Neural crest cell (in vitro differentiated cells): ENCODE results near the gene ATRIP. TPM values are rescaled to one million over a fixed set of nuclear protein-coding genes. Genes with fewer than 3 reads are reported as not detected.

ENCODE experiments used
- DNase-seq: peaks from one replicate; pipeline ENCODE4 v3.0.0; 2021; ENCODE audit warnings: low read depth, mixed read lengths, low spot score
- H3K27ac Mint-ChIP-seq: one replicate; pipeline ENCODE4 v1.8.0; 2021; ENCODE audit warnings: mild to moderate bottlenecking, mixed read lengths; ENCODE audit not compliant: unreplicated experiment
- H3K27me3 Mint-ChIP-seq: 2 replicates; pipeline ENCODE4 v1.8.0; 2021; ENCODE audit warnings: low read depth, mild to moderate bottlenecking, mixed read lengths
- H3K36me3 Mint-ChIP-seq: 2 replicates; pipeline ENCODE4 v1.8.0; 2021; ENCODE audit warnings: low read depth, mild to moderate bottlenecking, mixed read lengths
- H3K4me1 Mint-ChIP-seq: 2 replicates; pipeline ENCODE4 v1.8.0; 2021; ENCODE audit warnings: mixed read lengths
- H3K4me3 Mint-ChIP-seq: one replicate; pipeline ENCODE4 v1.8.0; 2021; ENCODE audit warnings: mild to moderate bottlenecking, mixed read lengths
- H3K9me3 Mint-ChIP-seq: 2 replicates; pipeline ENCODE4 v1.8.0; 2021; ENCODE audit warnings: mixed read lengths
- CTCF ChIP-seq: fragments of 200-600 bp; sonication (generic); conservative IDR thresholded peaks from 2 replicates; pipeline ENCODE4 v1.5.0; 2021; ENCODE audit warnings: antibody characterized with exemption, mild to moderate bottlenecking
- total RNA-seq: library from RNA; stranded (reverse); gene quantifications from 2 replicates; pipeline ENCODE4 v1.2.1, GENCODE V29; 2021

The ATRIP gene
- total RNA-seq, 1 donor from 2014 or later = 22.1 TPM

GRCh38 chr3:48423241-48423882 lies 23.2 kb upstream of the ATRIP start:
- no peak for TF ChIP-seq CTCF
- no peak for DNase-seq
- Mint-ChIP-seq H3K27me3 (no peaks in the 10 kb centered on the region), H3K9me3 (no peaks in the 10 kb centered on the region), H3K27ac (no peak overlapping the region), H3K36me3 (peaks cover 2% of the 10 kb centered on the region), H3K4me3 (no peak overlapping the region), H3K4me1 (peaks cover 40% of the 10 kb centered on the region)

- H3K27ac Mint-ChIP-seq = no peak overlapping the region
- H3K9me3 Mint-ChIP-seq = no peaks in the 10 kb centered on the region
- H3K4me3 Mint-ChIP-seq = peak overlapping the region; percentile 83
- no peak for TF ChIP-seq CTCF
- H3K36me3 Mint-ChIP-seq = peaks cover 2% of the 10 kb centered on the region
- no peak for DNase-seq
- no peaks in the 10 kb centered on the region for H3K27me3 Mint-ChIP-seq
- peaks cover 42% of the 10 kb centered on the region for H3K4me1 Mint-ChIP-seq
Measured at GRCh38 chr3:48423883-48424695, 22.4 kb upstream of the ATRIP start.

- DNase-seq = no peak
- peaks cover 2% of the 10 kb centered on the region for H3K36me3 Mint-ChIP-seq
- TF ChIP-seq CTCF = no peak
- H3K4me1 Mint-ChIP-seq = peaks cover 42% of the 10 kb centered on the region
- peak overlapping the region; percentile 83 for H3K4me3 Mint-ChIP-seq
- no peaks in the 10 kb centered on the region for H3K9me3 Mint-ChIP-seq
- H3K27ac Mint-ChIP-seq = peak overlapping the region; percentile 89
- H3K27me3 Mint-ChIP-seq = no peaks in the 10 kb centered on the region
Measured at GRCh38 chr3:48425281-48425812, 21.2 kb upstream of the ATRIP start.

GRCh38 chr3:48426401-48426909 lies 20.1 kb upstream of the ATRIP start:
- no peak for TF ChIP-seq CTCF
- H3K27ac Mint-ChIP-seq = no peak overlapping the region
- H3K4me3 Mint-ChIP-seq = peak overlapping the region; percentile 83
- no peak for DNase-seq
- peaks cover 2% of the 10 kb centered on the region for H3K36me3 Mint-ChIP-seq
- H3K4me1 Mint-ChIP-seq = peaks cover 52% of the 10 kb centered on the region
- H3K27me3 Mint-ChIP-seq = no peaks in the 10 kb centered on the region
- H3K9me3 Mint-ChIP-seq = no peaks in the 10 kb centered on the region

GRCh38 chr3:48426944-48427629 lies 19.4 kb upstream of the ATRIP start:
- Mint-ChIP-seq H3K4me1 (peaks cover 56% of the 10 kb centered on the region), H3K36me3 (peaks cover 6% of the 10 kb centered on the region), H3K9me3 (no peaks in the 10 kb centered on the region), H3K27me3 (no peaks in the 10 kb centered on the region), H3K4me3 (peak overlapping the region; percentile 83), H3K27ac (peak overlapping the region; percentile 97)
- no peak for TF ChIP-seq CTCF
- no peak for DNase-seq
